Activated naive CD8-positive, alpha-beta T cell treated with anti-CD3 and anti-CD28 coated beads, Interleukin-2, amount 50 U/mL, for 16 hours (primary cell): Measurements from ENCODE around the gene PIGR.

ENCODE experiments used
- DNase-seq: peaks from one replicate; pipeline ENCODE4 v3.0.0-alpha.2; 2020; ENCODE audit warnings: low read depth, low spot score

PIGR gene

GRCh38 chr1:206960676-206961386 lies 14.6 kb upstream of the PIGR start:
- no peak for DNase-seq

DNA sequence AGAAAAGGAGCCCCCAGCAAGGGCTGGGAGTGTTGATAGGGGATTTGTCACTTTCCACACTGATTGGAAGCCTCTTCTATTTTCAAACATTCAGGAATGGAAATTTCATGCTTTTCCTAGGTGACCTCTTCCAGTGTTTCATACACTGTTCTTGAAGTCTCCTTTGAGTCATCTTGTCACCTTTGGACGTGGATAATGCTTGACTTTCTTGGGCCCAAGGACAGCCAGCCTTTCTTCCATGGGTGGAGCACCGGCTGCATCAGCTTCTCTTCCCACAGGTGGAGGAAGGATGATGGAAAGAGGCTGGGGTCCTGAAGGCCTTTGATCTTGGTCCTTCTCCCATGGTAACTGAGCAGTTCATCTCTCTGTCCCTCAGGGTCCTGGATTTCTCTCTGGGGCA lies 11.9 kb upstream of the PIGR start:
- DNase-seq, result no peak

GRCh38 chr1:206957639-206958038 lies 11.4 kb upstream of the PIGR start:
- no peak for DNase-seq

- no peak for DNase-seq
These were observed 9.5 kb upstream of the PIGR start for GRCh38 chr1:206955476-206956451.

DNA sequence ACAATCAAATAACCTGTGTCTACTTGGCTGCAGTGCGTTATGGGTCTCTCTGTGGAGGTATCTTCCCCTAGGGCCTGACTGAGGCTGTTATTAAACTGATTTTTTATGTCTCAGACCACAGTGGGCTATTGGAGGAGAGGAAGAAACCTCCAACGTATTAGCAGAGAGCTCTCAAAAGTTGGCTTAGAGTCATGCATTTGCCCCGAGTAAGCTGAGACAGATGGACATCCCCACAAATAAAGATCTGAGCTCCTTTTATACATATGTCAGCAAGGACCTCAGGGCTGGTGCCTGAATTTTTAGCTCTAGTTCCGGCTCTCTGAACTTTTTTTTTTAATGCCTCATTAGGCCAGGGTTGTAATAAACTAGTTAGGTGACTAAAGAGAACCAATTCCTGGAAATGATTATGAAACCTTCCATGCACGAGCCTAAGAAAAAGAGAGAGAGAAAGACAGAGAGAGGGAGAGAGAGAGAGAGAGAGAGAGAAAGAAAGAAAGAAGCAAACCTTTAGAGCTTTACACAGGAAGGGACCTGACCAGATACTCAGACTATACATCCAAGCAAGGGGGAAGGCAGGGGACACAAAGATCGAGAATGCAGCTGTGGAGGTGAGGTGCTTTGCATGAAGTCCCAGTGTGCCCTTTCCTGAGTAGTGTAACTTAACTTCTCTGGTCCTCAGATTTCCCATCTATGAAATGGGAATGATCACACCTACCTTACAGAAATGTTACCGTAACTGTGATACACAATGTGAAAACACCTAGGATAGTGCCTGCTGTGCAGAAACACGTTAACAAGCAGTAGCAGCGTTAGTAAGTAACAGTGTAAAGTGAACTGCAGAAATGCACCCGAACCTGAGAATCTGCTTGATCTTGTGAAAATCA lies 8.4 kb upstream of the PIGR start:
- no peak for DNase-seq

DNA sequence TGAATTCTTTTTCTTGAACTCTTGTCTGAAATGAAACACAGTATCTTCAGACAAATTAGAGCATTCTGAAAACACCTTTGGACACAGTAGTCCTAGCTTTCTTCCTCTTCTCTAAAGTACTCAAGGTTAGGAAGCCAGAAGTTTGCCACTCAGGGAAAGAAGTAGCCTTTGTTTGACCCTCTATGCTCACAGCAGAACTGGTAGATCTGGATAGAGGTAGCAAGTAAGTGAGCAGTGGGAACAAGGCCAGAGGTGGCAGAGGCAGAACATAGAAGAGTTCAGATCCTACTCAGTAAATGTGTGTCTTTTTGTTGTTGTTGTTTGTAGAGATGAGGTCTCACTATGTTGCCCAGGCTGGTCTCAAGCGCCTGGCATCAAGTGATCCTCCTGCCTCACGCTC lies 7.4 kb upstream of the PIGR start:
- no peak for DNase-seq

GRCh38 chr1:206953126-206953525 lies 6.9 kb upstream of the PIGR start:
- no peak for DNase-seq

DNA sequence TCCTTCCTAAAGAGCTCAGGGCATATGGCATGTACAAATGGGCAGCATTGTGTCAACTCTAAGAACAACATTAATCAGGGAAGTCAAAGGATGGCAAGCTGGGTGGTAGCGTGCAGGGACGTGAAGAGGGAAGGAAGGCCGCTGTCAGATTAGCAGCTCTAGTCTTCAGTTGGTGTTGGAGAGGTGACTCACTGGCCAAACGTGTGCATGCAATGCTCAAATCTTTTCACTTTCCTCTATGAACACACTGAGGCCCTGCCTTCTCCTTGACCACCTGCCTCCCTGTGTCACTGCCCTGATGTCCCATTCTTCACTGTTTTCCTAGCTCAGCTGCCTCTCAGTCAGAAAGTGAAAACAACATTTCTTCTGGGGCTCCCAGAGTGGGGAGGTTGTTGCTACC lies 5.9 kb upstream of the PIGR start:
- DNase-seq, result no peak

- DNase-seq, result no peak
These were observed 5.2 kb upstream of the PIGR start for GRCh38 chr1:206951318-206952100.

DNA sequence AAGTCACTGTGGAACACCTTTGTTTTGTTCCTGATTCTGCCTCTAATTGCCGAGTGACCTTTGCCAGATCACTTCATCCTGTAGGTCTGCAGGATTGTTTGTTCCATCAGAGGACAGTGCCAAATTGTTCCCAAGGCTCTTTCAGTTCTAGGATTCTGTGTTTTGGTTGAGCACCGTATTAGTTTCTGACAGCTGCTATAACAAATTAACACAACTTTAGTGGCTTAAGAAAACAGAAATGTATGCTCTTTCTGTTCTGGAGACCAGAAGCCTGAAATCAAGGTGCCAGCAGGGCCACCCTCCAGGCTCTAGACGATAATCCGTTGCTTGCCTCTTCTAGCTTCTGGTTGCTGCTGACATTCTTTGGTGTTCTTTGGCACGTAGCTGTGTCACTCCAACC lies 3.4 kb upstream of the PIGR start:
- DNase-seq, result no peak

DNA sequence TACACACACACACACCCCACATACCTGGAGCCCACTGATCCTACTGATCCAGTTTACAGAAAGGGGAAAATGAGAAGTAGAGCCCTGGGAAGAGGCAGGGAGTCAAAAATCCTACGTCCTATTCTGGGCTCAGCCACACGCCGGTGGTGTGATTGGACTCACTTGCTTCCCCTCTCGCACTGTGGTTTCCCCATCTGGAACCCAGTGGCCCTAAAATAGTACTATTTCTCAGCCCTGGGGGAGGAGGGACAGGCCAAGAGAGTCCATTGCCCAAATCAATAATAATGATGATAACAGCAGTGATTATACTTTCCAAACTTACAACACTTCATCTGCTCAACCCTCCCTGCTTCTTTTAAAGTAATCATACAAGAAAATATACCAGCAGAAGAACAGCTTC lies 2.9 kb upstream of the PIGR start:
- no peak for DNase-seq

GRCh38 chr1:206947255-206947654 lies 989 bp upstream of the PIGR start:
- no peak for DNase-seq

DNA sequence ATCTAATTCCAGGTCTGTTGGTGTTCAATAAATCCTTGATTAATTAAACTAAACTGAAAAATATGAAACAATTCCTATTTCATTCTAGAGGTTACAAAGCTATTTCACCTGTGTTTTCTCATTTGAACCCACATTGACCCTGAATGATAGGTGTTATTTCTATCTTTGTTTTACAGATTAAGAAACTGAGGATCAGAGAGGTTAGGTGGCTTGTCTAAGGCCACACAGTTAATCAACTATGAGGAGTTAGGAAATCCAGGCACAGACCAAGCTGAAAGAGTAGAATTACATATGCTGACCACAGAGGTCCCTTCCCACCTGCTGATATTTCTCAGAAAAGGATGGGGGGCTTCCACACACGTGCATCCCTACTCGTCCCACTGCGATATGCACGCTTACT lies 487 bp downstream of the PIGR start:
- no peak for DNase-seq

DNA sequence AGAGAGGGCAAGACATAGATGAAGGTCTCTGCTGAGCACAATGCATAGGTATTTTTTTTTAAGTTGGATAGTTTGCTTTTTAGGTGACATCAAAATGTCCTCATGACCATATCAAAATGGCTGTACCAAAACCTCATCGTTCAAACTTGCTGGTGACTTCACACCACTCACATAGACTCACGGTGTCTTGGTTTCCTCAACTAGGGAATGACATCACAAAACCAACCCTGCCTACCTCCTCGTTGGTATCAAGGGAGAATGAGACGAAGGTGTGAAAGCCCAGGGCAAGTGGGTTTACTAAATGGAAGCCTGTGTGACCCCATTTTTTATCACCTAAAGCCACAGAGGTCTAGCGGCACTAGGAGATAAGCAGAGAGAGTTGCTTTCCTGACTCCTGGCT lies 1.6 kb downstream of the PIGR start:
- DNase-seq, result no peak

GRCh38 chr1:206941766-206942418 lies 4.4 kb downstream of the PIGR start:
- no peak for DNase-seq

DNA sequence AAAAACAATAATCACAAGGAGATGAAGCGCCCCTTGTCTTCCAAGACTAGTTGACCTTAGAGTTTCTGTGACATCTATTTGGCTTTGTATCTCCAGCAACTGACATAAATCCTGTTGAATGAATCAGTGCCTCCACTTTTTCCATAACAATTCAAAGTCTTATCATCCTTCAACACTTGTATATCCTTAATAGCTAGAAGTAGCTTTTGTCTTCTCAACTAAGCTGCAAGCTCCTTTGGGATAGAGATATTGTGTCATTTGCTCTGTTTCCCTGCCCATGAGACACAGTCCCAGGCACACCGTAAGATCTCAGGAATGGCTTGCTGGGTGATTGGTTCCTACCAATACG lies 5.7 kb downstream of the PIGR start:
- DNase-seq, result no peak

DNA sequence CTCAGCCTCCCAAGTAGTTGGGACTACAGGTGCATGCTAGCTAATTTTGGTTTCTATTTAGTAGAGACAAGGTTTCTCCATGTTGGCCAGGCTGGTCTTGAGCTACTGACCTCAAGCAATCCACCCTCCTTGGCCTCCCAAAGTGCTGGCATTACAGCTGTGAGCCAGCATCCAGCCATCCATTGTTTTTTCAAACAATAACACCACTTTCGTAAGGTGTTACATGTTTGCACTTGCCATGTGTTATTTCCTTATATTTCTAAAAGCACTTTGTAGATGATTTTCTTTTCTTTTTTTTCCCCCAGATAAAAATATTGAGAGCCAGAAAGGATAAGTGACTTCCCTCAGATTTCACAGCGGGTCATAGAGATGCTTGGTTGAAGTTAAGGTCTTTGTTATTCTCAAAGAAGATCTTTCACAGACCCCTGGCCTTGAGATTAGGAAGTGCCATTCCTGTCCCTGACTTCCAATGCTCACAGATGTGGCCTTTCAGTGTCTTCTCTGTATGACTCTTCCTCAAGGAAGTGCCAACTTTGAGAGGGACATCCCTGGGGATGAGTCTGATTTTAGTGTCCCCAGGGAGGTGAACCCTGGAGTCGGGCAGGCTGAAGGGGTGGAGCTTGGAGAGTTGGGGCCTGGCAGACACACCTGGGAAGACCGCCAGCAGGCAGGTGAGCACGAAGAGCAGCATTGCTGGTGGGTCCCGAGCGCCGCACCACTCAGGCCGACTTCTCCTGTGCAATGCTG lies 6.3 kb downstream of the PIGR start:
- no peak for DNase-seq

- DNase-seq, result no peak
These were observed 7.1 kb downstream of the PIGR start for GRCh38 chr1:206939131-206939530.

- no peak for DNase-seq
These were observed 8.8 kb downstream of the PIGR start for GRCh38 chr1:206937425-206937824.

DNA sequence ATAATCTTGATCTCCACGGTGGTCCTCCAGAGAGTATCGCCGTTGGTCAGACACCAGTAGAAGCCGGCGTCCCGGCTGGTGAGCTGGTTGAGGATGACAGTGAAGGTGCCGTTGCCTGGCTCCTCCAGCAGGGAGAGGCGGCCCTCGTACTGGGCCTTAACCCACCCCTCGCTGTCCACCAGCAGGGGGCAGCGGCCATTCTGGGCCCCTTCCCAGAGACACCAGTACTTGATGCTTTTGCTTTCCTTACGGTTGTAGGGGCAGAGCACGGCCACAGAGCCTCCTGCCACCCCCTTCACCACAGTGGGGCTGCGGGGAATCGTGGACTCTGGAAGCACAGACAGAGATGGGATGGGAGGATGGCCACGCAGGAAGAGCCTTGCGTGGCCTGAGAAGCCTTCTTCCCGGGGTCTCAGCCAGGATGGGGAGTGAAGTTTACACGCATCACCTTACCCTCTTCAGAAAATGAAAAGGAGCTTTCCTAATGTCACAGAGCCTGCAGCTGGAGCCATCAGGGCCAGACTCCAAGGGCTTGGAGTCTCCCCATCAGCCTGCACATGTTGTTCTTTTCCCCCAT lies 10.7 kb downstream of the PIGR start:
- DNase-seq, result peak; percentile 22
